Subcutaneous adipose tissue (tissue), 4 donors: Measurements from ENCODE around the gene CBLN3. TPM values are rescaled to one million over a fixed set of nuclear protein-coding genes. Genes with fewer than 3 reads are reported as not detected.

Experiments
- CTCF ChIP-seq: fragments of 450-650 bp; IDR thresholded peaks from one replicate; pipeline ENCODE4 v1.5.1; 2016; ENCODE audit warnings: low read depth, mild to moderate bottlenecking, control low read depth, antibody characterized with exemption, moderate library complexity
- total RNA-seq, 4 donors: library from RNA; depleted of rRNA; stranded (reverse); fragments of >200 nt; gene quantifications; one replicate each; pipeline ENCODE4 v1.1.0, GENCODE V29; 2016

The CBLN3 gene
- total RNA-seq, 4 donors from 2014 or later, result 2.7 to 6.4 (median 4.0) TPM

GRCh38 chr14:24409956-24410355, 19.5 kb downstream of the CBLN3 start:
- no peak for TF ChIP-seq CTCF

- no peak for TF ChIP-seq CTCF
Measured at GRCh38 chr14:24409192-24409591, 20.3 kb downstream of the CBLN3 start.

- no peak for TF ChIP-seq CTCF
Measured at GRCh38 chr14:24408764-24409163, 20.7 kb downstream of the CBLN3 start.

- no peak for TF ChIP-seq CTCF
Measured at GRCh38 chr14:24407608-24408325, 21.7 kb downstream of the CBLN3 start.

GRCh38 chr14:24406416-24406815, 23.1 kb downstream of the CBLN3 start:
- TF ChIP-seq CTCF, result no peak

- TF ChIP-seq CTCF, result no peak
Measured at GRCh38 chr14:24404814-24405213, 24.7 kb downstream of the CBLN3 start.

- no peak for TF ChIP-seq CTCF
Measured at GRCh38 chr14:24403294-24403998, 26.0 kb downstream of the CBLN3 start.
